Panc1 (cell line): ENCODE measurements around the gene FDCSP. TPM values are rescaled to one million over a fixed set of nuclear protein-coding genes. Genes with fewer than 3 reads are reported as not detected.

Experiments used
- ATAC-seq: fragments of 200-7000 bp; cut with Tn5 transposase; 2 replicates; pipeline ENCODE4 v1.9.1; 2020; ENCODE audit warnings: mild to moderate bottlenecking, moderate library complexity
- BruUV-seq: library from RNA; stranded (reverse); fragments of 400-500 nt; replicated peaks from 2 replicates; lab custom pipeline; 2021; lab: Mats Ljungman, UMichigan
- CTCF ChIA-PET: fragments of 300-600 bp; sonication (Branson Sonifier 250); formaldehyde crosslinking; loops from one replicate; lab custom pipeline; 2022; ENCODE audit warnings: antibody characterized with exemption; lab: Charles Lee
- POLR2A ChIA-PET: fragments of 300-600 bp; sonication (Branson Sonifier 250); formaldehyde crosslinking; loops from one replicate; lab custom pipeline; 2022; ENCODE audit warnings: antibody characterized with exemption; lab: Charles Lee
- DNase-seq: peaks from one replicate; pipeline ENCODE4 v3.0.0-alpha.2; 2010; ENCODE audit warnings: low read depth, low spot score
- H3K27ac ChIP-seq: 2 replicates; pipeline ENCODE4 v1.5.1; 2011; ENCODE audit warnings: mild to moderate bottlenecking, low read length, inconsistent platforms
- H3K27me3 ChIP-seq: fragments of 200-500 bp; sonication (Bioruptor generic); 2 replicates; pipeline ENCODE4 v1.6.0; 2014; ENCODE audit warnings: low read length, inconsistent platforms; ENCODE audit not compliant: control insufficient read depth, insufficient read depth
- H3K36me3 ChIP-seq: fragments of 200-500 bp; sonication (Bioruptor generic); 2 replicates; pipeline ENCODE4 v1.5.1; 2014; ENCODE audit warnings: inconsistent platforms, mild to moderate bottlenecking, low read length, moderate library complexity; ENCODE audit not compliant: control insufficient read depth, insufficient read depth
- H3K4me1 ChIP-seq: 2 replicates; pipeline ENCODE4 v1.5.1; 2011; ENCODE audit warnings: inconsistent platforms, mild to moderate bottlenecking, low read length, moderate library complexity; ENCODE audit not compliant: control insufficient read depth, insufficient read depth
- H3K4me3 ChIP-seq, 2 experiments: 2 replicates each; pipeline ENCODE4 v1.5.1; 2011 to 2012; ENCODE audit warnings: low read depth in 2 of 2, low read length in 2 of 2, mild to moderate bottlenecking in 2 of 2, inconsistent platforms in 1 of 2, moderate library complexity in 1 of 2
- H3K9me3 ChIP-seq: fragments of 200-500 bp; sonication (Bioruptor generic); 2 replicates; pipeline ENCODE4 v1.5.1; 2014; ENCODE audit warnings: low read depth, mild to moderate bottlenecking, inconsistent platforms, low read length, moderate library complexity; ENCODE audit not compliant: control insufficient read depth, insufficient read depth
- CTCF ChIP-seq: fragments of 450-650 bp; IDR thresholded peaks from 2 replicates; pipeline ENCODE4 v1.5.1; 2017; ENCODE audit warnings: mild to moderate bottlenecking
- POLR2AphosphoS5 ChIP-seq: IDR thresholded peaks from 2 replicates; pipeline ENCODE4 v1.6.1; 2012; ENCODE audit warnings: mild to moderate bottlenecking, low read depth, low read length, moderate library complexity
- SIN3A ChIP-seq: IDR thresholded peaks from 2 replicates; pipeline ENCODE4 v1.6.1; 2012; ENCODE audit warnings: low read depth, mild to moderate bottlenecking, low read length, moderate library complexity, borderline replicate concordance; ENCODE audit not compliant: insufficient read depth
- TCF7L2 ChIP-seq: IDR thresholded peaks from 2 replicates; pipeline ENCODE4 v1.6.1; 2011; ENCODE audit warnings: mild to moderate bottlenecking, low read depth, low read length, inconsistent platforms
- in situ Hi-C: cut with HindIII; loops from 2 replicates; pipeline ENCODE4 v1.10.0; 2016; ENCODE audit warnings: low sequenced_read_pairs, low pct_unique_long_range_greater_than_20kb
- intact Hi-C: fragments of 100-400 bp; cut with micrococcal nuclease; formaldehyde crosslinking; loops from one replicate; pipeline ENCODE4 v1.10.0; 2022; ENCODE audit not compliant: unreplicated experiment
- total RNA-seq: library from RNA; stranded (reverse); gene quantifications from one replicate; pipeline ENCODE4 v1.2.1, GENCODE V29; 2021; ENCODE audit not compliant: unreplicated experiment
- TF ChIP-seq, protein P1 (sequence below), 2 experiments: IDR thresholded peaks; 2 replicates each; pipeline ENCODE4 v1.6.1; 2011 to 2012; ENCODE audit warnings: low read depth in 2 of 2, control low read depth in 1 of 2, low read length in 1 of 2, mild to moderate bottlenecking in 1 of 2, moderate library complexity in 1 of 2; ENCODE audit not compliant: insufficient read depth in 1 of 2

Gene FDCSP
- total RNA-seq, 1 experiment from 2014 or later = not detected

DNA sequence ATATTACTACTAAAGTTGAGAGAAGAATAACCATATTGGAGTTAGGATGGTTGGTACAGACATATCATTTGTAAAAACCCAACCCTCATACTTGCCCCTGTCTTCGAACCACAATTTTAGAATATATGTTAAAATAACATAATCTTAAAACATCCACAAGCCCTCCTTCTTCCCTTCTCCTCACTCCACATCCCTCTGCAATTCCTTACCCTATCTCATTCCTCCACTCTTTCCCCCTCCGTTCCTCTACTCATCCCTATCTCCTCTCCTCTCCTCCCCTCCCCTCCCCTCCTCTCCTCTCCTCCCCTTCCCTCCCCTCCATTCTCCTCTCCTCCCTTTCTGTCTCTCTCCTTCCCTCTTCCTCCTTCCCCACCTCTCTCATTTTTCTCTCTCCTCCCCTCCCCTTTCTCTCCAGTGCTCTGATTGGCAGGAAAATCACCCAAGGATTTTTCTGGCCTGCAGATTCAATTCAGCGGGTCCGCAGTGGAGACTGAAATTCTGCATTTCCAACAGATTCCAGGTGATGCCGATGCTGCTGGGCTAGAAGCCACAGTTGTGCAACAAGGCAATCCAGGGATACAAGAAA lies 47.8 kb upstream of the FDCSP start:
- ChIA-PET CTCF (no interaction called here), POLR2A (no interaction called here)
- no peak for ATAC-seq
- H3K9me3 ChIP-seq = no peaks in the 10 kb centered on the region
- TF ChIP-seq CTCF (no peak), SIN3A (no peak), TCF7L2 (no peak), POLR2AphosphoS5 (no peak)
- TF ChIP-seq, protein P1, sequence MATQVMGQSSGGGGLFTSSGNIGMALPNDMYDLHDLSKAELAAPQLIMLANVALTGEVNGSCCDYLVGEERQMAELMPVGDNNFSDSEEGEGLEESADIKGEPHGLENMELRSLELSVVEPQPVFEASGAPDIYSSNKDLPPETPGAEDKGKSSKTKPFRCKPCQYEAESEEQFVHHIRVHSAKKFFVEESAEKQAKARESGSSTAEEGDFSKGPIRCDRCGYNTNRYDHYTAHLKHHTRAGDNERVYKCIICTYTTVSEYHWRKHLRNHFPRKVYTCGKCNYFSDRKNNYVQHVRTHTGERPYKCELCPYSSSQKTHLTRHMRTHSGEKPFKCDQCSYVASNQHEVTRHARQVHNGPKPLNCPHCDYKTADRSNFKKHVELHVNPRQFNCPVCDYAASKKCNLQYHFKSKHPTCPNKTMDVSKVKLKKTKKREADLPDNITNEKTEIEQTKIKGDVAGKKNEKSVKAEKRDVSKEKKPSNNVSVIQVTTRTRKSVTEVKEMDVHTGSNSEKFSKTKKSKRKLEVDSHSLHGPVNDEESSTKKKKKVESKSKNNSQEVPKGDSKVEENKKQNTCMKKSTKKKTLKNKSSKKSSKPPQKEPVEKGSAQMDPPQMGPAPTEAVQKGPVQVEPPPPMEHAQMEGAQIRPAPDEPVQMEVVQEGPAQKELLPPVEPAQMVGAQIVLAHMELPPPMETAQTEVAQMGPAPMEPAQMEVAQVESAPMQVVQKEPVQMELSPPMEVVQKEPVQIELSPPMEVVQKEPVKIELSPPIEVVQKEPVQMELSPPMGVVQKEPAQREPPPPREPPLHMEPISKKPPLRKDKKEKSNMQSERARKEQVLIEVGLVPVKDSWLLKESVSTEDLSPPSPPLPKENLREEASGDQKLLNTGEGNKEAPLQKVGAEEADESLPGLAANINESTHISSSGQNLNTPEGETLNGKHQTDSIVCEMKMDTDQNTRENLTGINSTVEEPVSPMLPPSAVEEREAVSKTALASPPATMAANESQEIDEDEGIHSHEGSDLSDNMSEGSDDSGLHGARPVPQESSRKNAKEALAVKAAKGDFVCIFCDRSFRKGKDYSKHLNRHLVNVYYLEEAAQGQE (IDR thresholded peaks at IDR 0.05; ENCODE audit: insufficient read depth in 1 of 2, low read depth in 2 of 2, low read length in 1 of 2) = no peak
- intact Hi-C loops = no loop called here
- H3K27ac ChIP-seq = no peak overlapping the region
- no peaks in the 10 kb centered on the region for H3K4me1 ChIP-seq
- no peak overlapping the region for H3K4me3 ChIP-seq
- DNase-seq = no peak
- H3K27me3 ChIP-seq = no peaks in the 10 kb centered on the region
- in situ Hi-C loops = no loop called here
- no TSS peak for BruUV-seq
- no peaks in the 10 kb centered on the region for H3K36me3 ChIP-seq

DNA sequence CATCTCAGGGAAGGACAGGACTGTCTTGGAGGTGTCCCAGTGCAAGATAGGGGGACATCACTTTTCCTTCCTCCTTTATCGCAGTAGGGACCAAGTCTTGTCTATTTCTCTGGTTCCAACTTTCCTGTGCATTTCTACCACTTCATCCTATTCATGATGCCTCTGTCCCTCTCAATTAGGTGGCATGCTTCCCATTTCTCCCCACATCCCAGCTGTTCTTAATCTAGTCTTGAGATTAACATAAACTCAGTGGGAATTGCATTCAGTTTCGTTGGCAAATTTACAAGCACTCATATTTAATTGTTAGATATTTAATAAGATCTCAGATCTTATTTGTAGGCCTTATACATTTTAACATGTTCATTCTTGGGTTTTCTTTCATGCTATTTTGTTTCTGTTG lies 46.1 kb upstream of the FDCSP start:
- H3K27me3 ChIP-seq = no peaks in the 10 kb centered on the region
- TF ChIP-seq, protein P1 (IDR thresholded peaks at IDR 0.05; ENCODE audit: insufficient read depth in 1 of 2, low read depth in 2 of 2, low read length in 1 of 2) = no peak
- no peak for TF ChIP-seq POLR2AphosphoS5
- no peak for TF ChIP-seq SIN3A
- TF ChIP-seq TCF7L2 = no peak
- TF ChIP-seq CTCF = no peak
- H3K4me3 ChIP-seq = no peak overlapping the region
- H3K27ac ChIP-seq = no peak overlapping the region
- intact Hi-C loops = loop anchor here (5.0 to 10.0 kb wide), 3 partner anchors 283 to 485 kb away; no protein-coding TSS in a partner anchor
- in situ Hi-C loops = no loop called here
- H3K4me1 ChIP-seq = no peaks in the 10 kb centered on the region
- no peaks in the 10 kb centered on the region for H3K36me3 ChIP-seq
- no peaks in the 10 kb centered on the region for H3K9me3 ChIP-seq
- ATAC-seq (no peak), DNase-seq (no peak)
- no TSS peak for BruUV-seq
- ChIA-PET CTCF (no interaction called here), POLR2A (no interaction called here)
